ENCODE results near the gene RASD1.
A peak's percentile ranks its signal among the peaks of the same experiment; 100 is the strongest.
"Not testable (repeated sequence)": the region's sequence is repeated elsewhere in the genome, so short reads cannot be mapped to it uniquely, and the experiment has no call there.

Gene RASD1

DNA sequence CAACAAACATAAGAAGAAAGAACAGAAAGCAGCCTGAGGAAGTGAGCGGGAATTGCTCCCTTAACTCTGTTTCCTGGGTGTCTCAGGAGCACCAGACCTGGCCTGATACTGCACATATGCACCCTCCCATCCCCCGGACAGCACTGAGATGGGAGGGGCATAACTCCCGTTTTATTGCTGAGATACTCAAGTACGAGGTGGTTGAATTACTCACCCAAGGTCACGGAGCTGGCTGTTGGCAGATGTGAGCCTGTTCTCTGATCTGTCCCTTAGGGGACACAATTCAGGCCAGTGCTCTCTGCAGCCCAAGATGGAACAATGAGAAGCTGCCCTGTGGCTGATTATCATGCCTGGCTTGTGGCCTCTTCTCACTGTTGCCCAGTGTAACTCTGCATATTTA is 28.5 kb downstream of the RASD1 start:
- no peak overlapping the region for H3K4me3 ChIP-seq (ENCODE audit: low read depth, low read length)
- peak; percentile 15 for DNase-seq (ENCODE audit: low read depth)
- TF ChIP-seq, protein P1, sequence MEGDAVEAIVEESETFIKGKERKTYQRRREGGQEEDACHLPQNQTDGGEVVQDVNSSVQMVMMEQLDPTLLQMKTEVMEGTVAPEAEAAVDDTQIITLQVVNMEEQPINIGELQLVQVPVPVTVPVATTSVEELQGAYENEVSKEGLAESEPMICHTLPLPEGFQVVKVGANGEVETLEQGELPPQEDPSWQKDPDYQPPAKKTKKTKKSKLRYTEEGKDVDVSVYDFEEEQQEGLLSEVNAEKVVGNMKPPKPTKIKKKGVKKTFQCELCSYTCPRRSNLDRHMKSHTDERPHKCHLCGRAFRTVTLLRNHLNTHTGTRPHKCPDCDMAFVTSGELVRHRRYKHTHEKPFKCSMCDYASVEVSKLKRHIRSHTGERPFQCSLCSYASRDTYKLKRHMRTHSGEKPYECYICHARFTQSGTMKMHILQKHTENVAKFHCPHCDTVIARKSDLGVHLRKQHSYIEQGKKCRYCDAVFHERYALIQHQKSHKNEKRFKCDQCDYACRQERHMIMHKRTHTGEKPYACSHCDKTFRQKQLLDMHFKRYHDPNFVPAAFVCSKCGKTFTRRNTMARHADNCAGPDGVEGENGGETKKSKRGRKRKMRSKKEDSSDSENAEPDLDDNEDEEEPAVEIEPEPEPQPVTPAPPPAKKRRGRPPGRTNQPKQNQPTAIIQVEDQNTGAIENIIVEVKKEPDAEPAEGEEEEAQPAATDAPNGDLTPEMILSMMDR (conservative IDR thresholded peaks at IDR 0.05; ENCODE audit: low read depth, low read length), result no peak

DNA sequence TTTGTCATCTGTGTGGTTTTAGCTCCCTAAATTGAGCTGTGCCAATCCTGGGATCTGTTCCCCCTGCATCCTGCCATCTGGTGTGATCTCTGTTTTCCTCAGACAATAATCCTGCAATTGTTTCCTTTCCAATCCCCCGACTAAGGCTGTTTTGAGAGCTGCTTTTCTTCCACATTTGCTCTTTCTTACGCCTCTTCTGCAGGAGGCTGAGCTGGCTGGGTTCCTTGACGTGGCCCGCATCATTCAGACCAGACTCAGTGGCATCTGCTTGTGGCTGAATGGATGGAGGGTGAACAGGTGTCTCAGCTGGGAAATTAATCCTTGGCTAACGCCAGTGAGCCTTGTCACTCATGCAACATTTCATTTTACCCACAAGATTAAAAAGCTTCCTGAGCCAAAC is 29.2 kb downstream of the RASD1 start:
- TF ChIP-seq, protein P1 (conservative IDR thresholded peaks at IDR 0.05; ENCODE audit: low read depth, low read length), result no peak
- no peak overlapping the region for H3K4me3 ChIP-seq (ENCODE audit: low read depth, low read length)
- no peak for DNase-seq (ENCODE audit: low read depth)

DNA sequence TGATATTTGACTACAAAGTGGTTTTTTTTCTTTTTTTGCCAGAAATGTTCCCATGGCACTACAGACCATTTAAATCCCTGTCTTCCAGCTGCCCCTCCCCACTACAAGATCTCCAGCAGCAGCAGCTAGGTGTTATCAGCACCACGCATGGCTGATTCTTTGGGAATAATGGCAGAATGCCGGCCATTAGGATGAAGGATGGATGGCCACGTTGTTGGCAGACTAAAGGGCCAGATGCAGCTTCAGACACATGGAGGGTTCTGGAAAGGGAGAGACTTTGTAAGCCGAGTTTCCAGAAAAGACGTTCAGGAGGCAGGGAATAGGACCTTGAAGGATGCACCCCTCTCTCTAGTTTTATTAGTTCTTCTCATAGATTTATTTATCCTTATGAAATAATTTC is 29.7 kb downstream of the RASD1 start:
- TF ChIP-seq, protein P1 (conservative IDR thresholded peaks at IDR 0.05; ENCODE audit: low read depth, low read length), result no peak
- DNase-seq (ENCODE audit: low read depth), result no peak

DNA sequence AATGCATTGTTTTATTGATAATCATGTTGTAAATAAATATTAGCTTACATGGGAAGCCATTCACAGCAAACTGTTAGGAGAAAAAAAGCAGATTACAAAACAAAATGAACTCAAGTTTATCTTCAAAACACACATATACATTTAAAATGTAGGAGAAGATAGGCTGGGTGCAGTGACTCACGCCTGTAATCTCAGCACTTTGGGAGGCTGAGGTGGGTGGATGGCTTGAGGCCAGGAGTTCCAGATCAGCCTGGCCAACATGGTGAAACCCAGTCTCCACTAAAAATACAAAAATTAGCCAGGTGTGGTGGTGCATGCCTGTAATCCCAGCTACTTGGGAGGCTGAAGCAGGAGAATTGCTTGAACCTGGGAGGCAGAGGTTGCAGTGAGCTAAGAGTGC is 30.3 kb downstream of the RASD1 start:
- not testable (repeated sequence) for H3K4me3 ChIP-seq (ENCODE audit: low read depth, low read length); DNase-seq (ENCODE audit: low read depth)

More for the DNA sequence above, 29.7 kb downstream of the RASD1 start:
- no peak overlapping the region for H3K4me3 ChIP-seq (ENCODE audit: low read depth, low read length)

DNA sequence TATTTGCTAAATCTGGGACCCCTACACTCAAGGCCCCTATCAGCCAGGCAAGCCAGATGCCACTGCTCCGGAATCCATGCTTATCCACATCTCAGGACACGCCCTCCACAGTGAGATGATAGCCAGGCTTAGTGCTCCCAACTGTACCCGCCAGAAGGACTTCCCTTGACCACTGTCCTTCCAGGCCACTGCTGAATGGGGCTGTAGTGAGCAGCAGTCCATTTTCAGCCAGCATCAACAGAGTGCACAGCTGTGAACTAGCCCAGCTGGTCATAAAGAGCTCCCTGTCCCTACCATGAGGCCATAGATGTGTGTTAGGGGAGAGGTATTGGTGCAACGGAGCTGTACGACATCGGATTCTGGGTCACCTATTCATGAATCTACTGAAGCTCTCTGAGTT is 32.4 kb downstream of the RASD1 start:
- no peak overlapping the region for H3K4me3 ChIP-seq (ENCODE audit: low read depth, low read length)
- TF ChIP-seq, protein P1 (conservative IDR thresholded peaks at IDR 0.05; ENCODE audit: low read depth, low read length), result no peak
- no peak for DNase-seq (ENCODE audit: low read depth)

DNA sequence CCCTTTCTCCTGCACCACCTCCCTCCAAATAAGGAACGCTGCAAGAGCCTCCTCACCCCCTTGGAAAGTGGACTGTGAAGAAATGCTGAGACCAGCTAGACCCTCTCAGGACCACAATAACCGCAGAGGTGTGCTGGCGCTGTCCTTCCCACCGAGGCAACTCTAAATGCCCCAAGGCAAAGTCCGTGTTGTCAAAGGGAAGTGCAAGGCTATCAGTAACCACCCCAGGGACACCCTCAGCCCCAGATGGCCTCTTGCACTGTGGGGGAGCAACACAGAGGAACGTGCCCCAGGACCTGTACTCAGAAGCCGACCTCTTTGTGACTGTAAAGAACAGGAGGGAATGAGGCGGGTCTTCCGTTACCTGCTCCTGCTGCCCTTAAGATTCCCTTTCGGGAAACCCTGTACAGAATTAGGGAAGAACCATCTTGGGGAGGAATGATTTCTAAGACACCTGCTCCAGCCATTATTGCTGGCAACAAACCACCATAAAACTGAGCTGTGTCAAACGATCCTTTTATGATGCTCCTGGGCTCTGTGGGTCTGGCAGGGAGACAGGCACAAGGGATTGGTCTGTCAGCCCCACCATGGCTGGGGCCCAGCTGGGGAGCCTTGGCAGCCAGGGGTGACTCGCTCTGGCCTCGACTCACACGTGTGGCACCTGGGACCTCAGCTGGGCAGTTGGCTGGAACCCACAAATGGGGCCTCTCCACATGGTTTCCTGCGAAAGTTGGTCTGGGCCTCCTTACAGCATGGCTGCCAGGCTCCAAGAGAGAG is 34.0 kb downstream of the RASD1 start:
- no peak for DNase-seq (ENCODE audit: low read depth)
- TF ChIP-seq, protein P1 (conservative IDR thresholded peaks at IDR 0.05; ENCODE audit: low read depth, low read length), result no peak
- H3K4me3 ChIP-seq (ENCODE audit: low read depth, low read length), result no peak overlapping the region

DNA sequence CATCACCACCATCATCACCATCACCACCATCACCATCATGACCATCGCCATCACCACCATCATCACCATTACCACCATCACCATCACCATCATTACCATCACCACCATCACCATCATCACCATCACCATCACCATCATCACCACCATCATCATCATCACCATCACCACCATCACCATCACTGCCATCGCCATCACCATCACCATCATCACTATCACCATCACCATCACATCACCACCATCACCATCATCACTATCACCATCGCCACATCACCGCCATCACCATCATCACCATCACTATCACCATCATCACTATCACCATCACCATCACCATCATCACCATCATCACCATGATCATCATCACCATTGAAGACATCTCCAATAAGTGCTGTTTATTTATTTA is 36.2 kb downstream of the RASD1 start:
- no peak for DNase-seq (ENCODE audit: low read depth)
- H3K4me3 ChIP-seq (ENCODE audit: low read depth, low read length), result no peak overlapping the region
- TF ChIP-seq, protein P1 (conservative IDR thresholded peaks at IDR 0.05; ENCODE audit: low read depth, low read length), result no peak
